GM23338 (cell line): ENCODE measurements around the gene OXCT1. TPM values are rescaled to one million over a fixed set of nuclear protein-coding genes. Genes with fewer than 3 reads are reported as not detected.

Experiments used
- ATAC-seq: fragments of 200-7000 bp; cut with Tn5 transposase; 3 replicates; pipeline ENCODE4 v1.9.1; 2020
- DNase-seq: peaks from one replicate; pipeline ENCODE4 v3.0.0-alpha.2; 2015; ENCODE audit warnings: low spot score
- H2AFZ ChIP-seq: fragments of 200-600 bp; sonication (generic); 2 replicates; pipeline ENCODE4 v1.8.0; 2016; ENCODE audit warnings: antibody characterized with exemption, mild to moderate bottlenecking, moderate library complexity
- H3F3A ChIP-seq: fragments of 200-600 bp; sonication (generic); replicated peaks from 2 replicates; pipeline ENCODE4 v1.8.0; 2017; ENCODE audit warnings: antibody characterized with exemption, mixed run types, low read depth
- H3K27ac ChIP-seq: fragments of 200-600 bp; sonication (generic); 2 replicates; pipeline ENCODE4 v1.6.1; 2016; ENCODE audit warnings: low read depth
- H3K27me3 ChIP-seq: fragments of 200-600 bp; sonication (generic); 2 replicates; pipeline ENCODE4 v1.8.0; 2016; ENCODE audit warnings: mild to moderate bottlenecking, mixed run types, moderate library complexity; ENCODE audit not compliant: insufficient read depth
- H3K36me3 ChIP-seq: fragments of 200-600 bp; sonication (generic); 2 replicates; pipeline ENCODE4 v1.8.0; 2016; ENCODE audit warnings: mild to moderate bottlenecking; ENCODE audit not compliant: insufficient read depth
- H3K4me1 ChIP-seq: fragments of 200-600 bp; sonication (generic); 2 replicates; pipeline ENCODE4 v1.8.0; 2016; ENCODE audit warnings: mild to moderate bottlenecking, moderate library complexity; ENCODE audit not compliant: insufficient read depth
- H3K4me2 ChIP-seq: fragments of 200-600 bp; sonication (generic); 2 replicates; pipeline ENCODE4 v1.7.1; 2017; ENCODE audit warnings: mixed run types
- H3K4me3 ChIP-seq: fragments of 200-600 bp; sonication (generic); 2 replicates; pipeline ENCODE4 v1.6.1; 2016; ENCODE audit warnings: mixed run types
- H3K79me2 ChIP-seq: fragments of 200-600 bp; sonication (generic); replicated peaks from 2 replicates; pipeline ENCODE4 v1.8.0; 2017; ENCODE audit warnings: mild to moderate bottlenecking; ENCODE audit not compliant: insufficient read depth
- H3K9me2 ChIP-seq: fragments of 200-600 bp; sonication (generic); 2 replicates; pipeline ENCODE4 v1.8.0; 2017; ENCODE audit not compliant: insufficient read depth
- H4K20me1 ChIP-seq: fragments of 200-600 bp; sonication (generic); replicated peaks from 2 replicates; pipeline ENCODE4 v1.8.0; 2017; ENCODE audit warnings: mild to moderate bottlenecking; ENCODE audit not compliant: insufficient read depth
- H3K27ac Mint-ChIP-seq: 2 replicates; pipeline ENCODE4 v1.8.0; 2020; ENCODE audit warnings: inconsistent platforms, mild to moderate bottlenecking, moderate library complexity, mixed read lengths
- H3K27me3 Mint-ChIP-seq: 3 replicates; pipeline ENCODE4 v1.8.0; 2022; ENCODE audit warnings: low read depth, mild to moderate bottlenecking, moderate library complexity, mixed read lengths, inconsistent platforms; ENCODE audit not compliant: insufficient read depth, poor library complexity
- H3K36me3 Mint-ChIP-seq: 3 replicates; pipeline ENCODE4 v1.8.0; 2021; ENCODE audit warnings: low read depth, mild to moderate bottlenecking, inconsistent platforms, moderate library complexity, mixed read lengths
- H3K4me1 Mint-ChIP-seq: 3 replicates; pipeline ENCODE4 v1.8.0; 2020; ENCODE audit warnings: mild to moderate bottlenecking, inconsistent platforms, mixed read lengths
- H3K4me3 Mint-ChIP-seq: 3 replicates; pipeline ENCODE4 v1.8.0; 2021; ENCODE audit warnings: moderate library complexity, mild to moderate bottlenecking, inconsistent platforms, mixed read lengths
- H3K9me3 Mint-ChIP-seq: 3 replicates; pipeline ENCODE4 v1.8.0; 2020; ENCODE audit warnings: moderate library complexity, mild to moderate bottlenecking, inconsistent platforms, mixed read lengths
- CREB1 ChIP-seq: fragments of 250-450 bp; sonication (Bioruptor Pico); IDR thresholded peaks from 2 replicates; pipeline ENCODE4 v1.5.0; 2020; ENCODE audit warnings: low read depth, mild to moderate bottlenecking, moderate library complexity
- CTCF ChIP-seq, 2 experiments: fragments of 200-600 bp in 1 of 2; sonication (generic) in 1 of 2; conservative IDR thresholded peaks; 2 replicates each; pipeline versions ENCODE4 v1.5.1 to v1.6.1; 2016 to 2017; ENCODE audit warnings: antibody characterized with exemption in 2 of 2, low read depth in 2 of 2, mild to moderate bottlenecking in 2 of 2, moderate library complexity in 1 of 2
- ETS1 ChIP-seq: IDR thresholded peaks from 2 replicates; pipeline ENCODE4 v1.6.1; 2016; ENCODE audit warnings: antibody characterized with exemption
- EZH2 ChIP-seq: fragments of 200-600 bp; sonication (generic); IDR thresholded peaks from one replicate; pipeline ENCODE4 v1.8.0; 2017; ENCODE audit warnings: antibody characterized with exemption, mild to moderate bottlenecking, low read depth; ENCODE audit not compliant: unreplicated experiment
- EZH2phosphoT487 ChIP-seq: fragments of 200-600 bp; sonication (generic); IDR thresholded peaks from one replicate; pipeline ENCODE4 v1.8.1; 2018; ENCODE audit warnings: antibody characterized with exemption; ENCODE audit not compliant: unreplicated experiment
- JUNB ChIP-seq: IDR thresholded peaks from one replicate; pipeline ENCODE4 v1.6.1; 2016; ENCODE audit warnings: antibody characterized with exemption; ENCODE audit not compliant: unreplicated experiment
- NANOG ChIP-seq: IDR thresholded peaks from 2 replicates; pipeline ENCODE4 v1.6.1; 2016; ENCODE audit warnings: antibody characterized with exemption, borderline replicate concordance
- POLR2AphosphoS5 ChIP-seq: IDR thresholded peaks from 2 replicates; pipeline ENCODE4 v1.6.1; 2016; ENCODE audit warnings: antibody characterized with exemption, low read depth
- REST ChIP-seq: IDR thresholded peaks from one replicate; pipeline ENCODE4 v1.6.1; 2018; ENCODE audit warnings: antibody characterized with exemption; ENCODE audit not compliant: unreplicated experiment
- STAT1 ChIP-seq: IDR thresholded peaks from one replicate; pipeline ENCODE4 v1.6.1; 2016; ENCODE audit warnings: antibody characterized with exemption; ENCODE audit not compliant: unreplicated experiment
- ZNF114 ChIP-seq: fragments of 250-450 bp; sonication (Bioruptor Pico); IDR thresholded peaks from 2 replicates; pipeline ENCODE4 v1.5.0; 2020; ENCODE audit warnings: mild to moderate bottlenecking, moderate library complexity
- ZNF331 ChIP-seq: fragments of 250-450 bp; sonication (Bioruptor Pico); IDR thresholded peaks from 2 replicates; pipeline ENCODE4 v1.5.0; 2020; ENCODE audit warnings: low read depth, mild to moderate bottlenecking, moderate library complexity
- polyA plus RNA-seq: library from polyadenylated mRNA; unstranded; fragments of >200 nt; fragmentation: Nextera tagmentation; extraction: Ambion mirVana; gene quantifications from 2 replicates; pipeline ENCODE4 v1.2.1, GENCODE V29; 2016
- total RNA-seq: library from RNA; depleted of rRNA; stranded (reverse); fragments of >200 nt; shearing (Covaris generic); gene quantifications from 2 replicates; pipeline ENCODE4 v1.2.3, GENCODE V29; 2014
- TF ChIP-seq, protein P1 (sequence below): fragments of 250-450 bp; sonication (Bioruptor Pico); IDR thresholded peaks from 2 replicates; pipeline ENCODE4 v1.5.0; 2020; ENCODE audit warnings: mild to moderate bottlenecking, moderate library complexity

The OXCT1 gene
- total and polyA plus RNA-seq, 2 experiments from 2014 or later = 11.6 to 37.0 TPM

DNA sequence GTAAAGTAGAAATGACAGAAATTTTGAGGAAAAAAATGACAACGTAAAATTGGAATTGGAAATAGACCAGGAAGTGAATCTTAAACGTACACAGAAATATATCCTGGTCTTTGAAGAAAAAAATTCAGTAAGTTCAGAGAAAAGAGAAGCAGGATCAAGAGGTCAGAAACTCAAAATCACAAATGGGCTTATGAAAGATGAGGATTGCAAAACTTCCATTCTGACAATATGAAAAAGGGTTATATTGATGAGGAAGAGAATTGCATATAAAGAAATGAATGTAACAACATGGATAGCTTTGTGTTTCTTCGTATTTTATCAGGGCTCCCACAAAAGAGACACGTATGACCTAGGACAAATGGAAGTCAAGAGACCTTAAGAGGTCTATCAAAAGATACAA lies 58.1 kb downstream of the OXCT1 start:
- Histone ChIP-seq H4K20me1 (no peaks in the 10 kb centered on the region), H3K36me3 (no peaks in the 10 kb centered on the region), H3K9me2 (no peaks in the 10 kb centered on the region), H3K79me2 (no peaks in the 10 kb centered on the region), H3F3A (no peaks in the 10 kb centered on the region), H3K4me2 (no peak overlapping the region), H3K4me3 (no peak overlapping the region), H3K27ac (no peak overlapping the region), H3K27me3 (no peaks in the 10 kb centered on the region), H3K4me1 (no peaks in the 10 kb centered on the region), H2AFZ (no peak overlapping the region)
- Mint-ChIP-seq H3K4me3 (no peak overlapping the region), H3K9me3 (no peaks in the 10 kb centered on the region), H3K27me3 (no peaks in the 10 kb centered on the region), H3K4me1 (no peaks in the 10 kb centered on the region), H3K36me3 (no peaks in the 10 kb centered on the region), H3K27ac (no peak overlapping the region)
- DNase-seq (no peak), ATAC-seq (no peak)
- TF ChIP-seq NANOG = no peak
- no peak for TF ChIP-seq CTCF (conservative IDR thresholded peaks at IDR 0.05; ENCODE audit: low read depth in 2 of 2)
- TF ChIP-seq CREB1 = no peak
- no peak for TF ChIP-seq ZNF331 (CRISPR knock-in tag)
- no peak for TF ChIP-seq EZH2
- TF ChIP-seq ETS1 = no peak
- TF ChIP-seq JUNB = no peak
- no peak for TF ChIP-seq STAT1
- TF ChIP-seq, protein P1, sequence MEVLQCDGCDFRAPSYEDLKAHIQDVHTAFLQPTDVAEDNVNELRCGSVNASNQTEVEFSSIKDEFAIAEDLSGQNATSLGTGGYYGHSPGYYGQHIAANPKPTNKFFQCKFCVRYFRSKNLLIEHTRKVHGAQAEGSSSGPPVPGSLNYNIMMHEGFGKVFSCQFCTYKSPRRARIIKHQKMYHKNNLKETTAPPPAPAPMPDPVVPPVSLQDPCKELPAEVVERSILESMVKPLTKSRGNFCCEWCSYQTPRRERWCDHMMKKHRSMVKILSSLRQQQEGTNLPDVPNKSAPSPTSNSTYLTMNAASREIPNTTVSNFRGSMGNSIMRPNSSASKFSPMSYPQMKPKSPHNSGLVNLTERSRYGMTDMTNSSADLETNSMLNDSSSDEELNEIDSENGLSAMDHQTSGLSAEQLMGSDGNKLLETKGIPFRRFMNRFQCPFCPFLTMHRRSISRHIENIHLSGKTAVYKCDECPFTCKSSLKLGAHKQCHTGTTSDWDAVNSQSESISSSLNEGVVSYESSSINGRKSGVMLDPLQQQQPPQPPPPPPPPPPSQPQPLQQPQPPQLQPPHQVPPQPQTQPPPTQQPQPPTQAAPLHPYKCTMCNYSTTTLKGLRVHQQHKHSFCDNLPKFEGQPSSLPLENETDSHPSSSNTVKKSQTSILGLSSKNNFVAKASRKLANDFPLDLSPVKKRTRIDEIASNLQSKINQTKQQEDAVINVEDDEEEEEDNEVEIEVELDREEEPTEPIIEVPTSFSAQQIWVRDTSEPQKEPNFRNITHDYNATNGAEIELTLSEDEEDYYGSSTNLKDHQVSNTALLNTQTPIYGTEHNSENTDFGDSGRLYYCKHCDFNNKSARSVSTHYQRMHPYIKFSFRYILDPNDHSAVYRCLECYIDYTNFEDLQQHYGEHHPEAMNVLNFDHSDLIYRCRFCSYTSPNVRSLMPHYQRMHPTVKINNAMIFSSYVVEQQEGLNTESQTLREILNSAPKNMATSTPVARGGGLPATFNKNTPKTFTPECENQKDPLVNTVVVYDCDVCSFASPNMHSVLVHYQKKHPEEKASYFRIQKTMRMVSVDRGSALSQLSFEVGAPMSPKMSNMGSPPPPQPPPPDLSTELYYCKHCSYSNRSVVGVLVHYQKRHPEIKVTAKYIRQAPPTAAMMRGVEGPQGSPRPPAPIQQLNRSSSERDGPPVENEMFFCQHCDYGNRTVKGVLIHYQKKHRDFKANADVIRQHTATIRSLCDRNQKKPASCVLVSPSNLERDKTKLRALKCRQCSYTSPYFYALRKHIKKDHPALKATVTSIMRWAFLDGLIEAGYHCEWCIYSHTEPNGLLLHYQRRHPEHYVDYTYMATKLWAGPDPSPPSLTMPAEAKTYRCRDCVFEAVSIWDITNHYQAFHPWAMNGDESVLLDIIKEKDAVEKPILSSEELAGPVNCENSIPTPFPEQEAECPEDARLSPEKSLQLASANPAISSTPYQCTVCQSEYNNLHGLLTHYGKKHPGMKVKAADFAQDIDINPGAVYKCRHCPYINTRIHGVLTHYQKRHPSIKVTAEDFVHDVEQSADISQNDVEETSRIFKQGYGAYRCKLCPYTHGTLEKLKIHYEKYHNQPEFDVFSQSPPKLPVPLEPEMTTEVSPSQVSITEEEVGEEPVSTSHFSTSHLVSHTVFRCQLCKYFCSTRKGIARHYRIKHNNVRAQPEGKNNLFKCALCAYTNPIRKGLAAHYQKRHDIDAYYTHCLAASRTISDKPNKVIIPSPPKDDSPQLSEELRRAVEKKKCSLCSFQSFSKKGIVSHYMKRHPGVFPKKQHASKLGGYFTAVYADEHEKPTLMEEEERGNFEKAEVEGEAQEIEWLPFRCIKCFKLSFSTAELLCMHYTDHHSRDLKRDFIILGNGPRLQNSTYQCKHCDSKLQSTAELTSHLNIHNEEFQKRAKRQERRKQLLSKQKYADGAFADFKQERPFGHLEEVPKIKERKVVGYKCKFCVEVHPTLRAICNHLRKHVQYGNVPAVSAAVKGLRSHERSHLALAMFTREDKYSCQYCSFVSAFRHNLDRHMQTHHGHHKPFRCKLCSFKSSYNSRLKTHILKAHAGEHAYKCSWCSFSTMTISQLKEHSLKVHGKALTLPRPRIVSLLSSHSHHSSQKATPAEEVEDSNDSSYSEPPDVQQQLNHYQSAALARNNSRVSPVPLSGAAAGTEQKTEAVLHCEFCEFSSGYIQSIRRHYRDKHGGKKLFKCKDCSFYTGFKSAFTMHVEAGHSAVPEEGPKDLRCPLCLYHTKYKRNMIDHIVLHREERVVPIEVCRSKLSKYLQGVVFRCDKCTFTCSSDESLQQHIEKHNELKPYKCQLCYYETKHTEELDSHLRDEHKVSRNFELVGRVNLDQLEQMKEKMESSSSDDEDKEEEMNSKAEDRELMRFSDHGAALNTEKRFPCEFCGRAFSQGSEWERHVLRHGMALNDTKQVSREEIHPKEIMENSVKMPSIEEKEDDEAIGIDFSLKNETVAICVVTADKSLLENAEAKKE (CRISPR knock-in tag) = no peak
- no peak for TF ChIP-seq REST
- TF ChIP-seq POLR2AphosphoS5 = no peak
- TF ChIP-seq EZH2phosphoT487 = no peak
- no peak for TF ChIP-seq ZNF114 (CRISPR knock-in tag)
